GM23338 (cell line): ENCODE data around the gene LRMDA.

Source experiments
- CTCF ChIP-seq, 2 experiments: fragments of 200-600 bp in 1 of 2; sonication (generic) in 1 of 2; conservative IDR thresholded peaks; 2 replicates each; pipeline versions ENCODE4 v1.5.1 to v1.6.1; 2016 to 2017; ENCODE audit warnings: antibody characterized with exemption in 2 of 2, low read depth in 2 of 2, mild to moderate bottlenecking in 2 of 2, moderate library complexity in 1 of 2
- EZH2 ChIP-seq: fragments of 200-600 bp; sonication (generic); IDR thresholded peaks from one replicate; pipeline ENCODE4 v1.8.0; 2017; ENCODE audit warnings: antibody characterized with exemption, mild to moderate bottlenecking, low read depth; ENCODE audit not compliant: unreplicated experiment
- EZH2phosphoT487 ChIP-seq: fragments of 200-600 bp; sonication (generic); IDR thresholded peaks from one replicate; pipeline ENCODE4 v1.8.1; 2018; ENCODE audit warnings: antibody characterized with exemption; ENCODE audit not compliant: unreplicated experiment
- JUNB ChIP-seq: IDR thresholded peaks from one replicate; pipeline ENCODE4 v1.6.1; 2016; ENCODE audit warnings: antibody characterized with exemption; ENCODE audit not compliant: unreplicated experiment
- POLR2AphosphoS5 ChIP-seq: IDR thresholded peaks from 2 replicates; pipeline ENCODE4 v1.6.1; 2016; ENCODE audit warnings: antibody characterized with exemption, low read depth
- REST ChIP-seq: IDR thresholded peaks from one replicate; pipeline ENCODE4 v1.6.1; 2018; ENCODE audit warnings: antibody characterized with exemption; ENCODE audit not compliant: unreplicated experiment
- ZNF114 ChIP-seq: fragments of 250-450 bp; sonication (Bioruptor Pico); IDR thresholded peaks from 2 replicates; pipeline ENCODE4 v1.5.0; 2020; ENCODE audit warnings: mild to moderate bottlenecking, moderate library complexity

- no peak for TF ChIP-seq CTCF (conservative IDR thresholded peaks at IDR 0.05; ENCODE audit: low read depth in 2 of 2)
- no peak for TF ChIP-seq EZH2
- no peak for TF ChIP-seq REST
- TF ChIP-seq JUNB = no peak
- TF ChIP-seq POLR2AphosphoS5 = no peak
- no peak for TF ChIP-seq ZNF114 (CRISPR knock-in tag)
- TF ChIP-seq EZH2phosphoT487 = no peak
Measured at GRCh38 chr10:75817198-75817597, 385.8 kb downstream of the LRMDA start.
